Measurements from ENCODE around the gene COL4A6.

DNA sequence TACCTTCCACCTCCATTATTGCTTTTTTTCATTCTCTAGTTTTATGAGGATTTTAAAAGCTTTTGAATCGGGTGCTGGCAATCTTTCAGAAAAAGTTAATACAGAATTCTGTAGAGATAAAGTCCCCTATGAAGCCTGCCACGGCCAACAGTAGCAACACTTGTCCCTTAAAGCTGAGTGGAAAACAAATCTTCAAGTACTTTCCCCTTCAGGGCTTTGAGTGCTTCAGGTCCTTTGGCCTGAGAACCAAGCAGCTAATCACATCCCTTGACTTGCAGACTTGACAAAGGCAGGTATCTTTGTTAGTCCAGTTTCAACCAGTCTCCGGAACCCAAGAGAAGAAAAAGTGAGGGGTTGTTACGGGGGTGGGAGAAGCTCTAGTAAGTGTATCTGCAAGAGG, 202.2 kb downstream of the COL4A6 start:
- TF ChIP-seq, protein P1, sequence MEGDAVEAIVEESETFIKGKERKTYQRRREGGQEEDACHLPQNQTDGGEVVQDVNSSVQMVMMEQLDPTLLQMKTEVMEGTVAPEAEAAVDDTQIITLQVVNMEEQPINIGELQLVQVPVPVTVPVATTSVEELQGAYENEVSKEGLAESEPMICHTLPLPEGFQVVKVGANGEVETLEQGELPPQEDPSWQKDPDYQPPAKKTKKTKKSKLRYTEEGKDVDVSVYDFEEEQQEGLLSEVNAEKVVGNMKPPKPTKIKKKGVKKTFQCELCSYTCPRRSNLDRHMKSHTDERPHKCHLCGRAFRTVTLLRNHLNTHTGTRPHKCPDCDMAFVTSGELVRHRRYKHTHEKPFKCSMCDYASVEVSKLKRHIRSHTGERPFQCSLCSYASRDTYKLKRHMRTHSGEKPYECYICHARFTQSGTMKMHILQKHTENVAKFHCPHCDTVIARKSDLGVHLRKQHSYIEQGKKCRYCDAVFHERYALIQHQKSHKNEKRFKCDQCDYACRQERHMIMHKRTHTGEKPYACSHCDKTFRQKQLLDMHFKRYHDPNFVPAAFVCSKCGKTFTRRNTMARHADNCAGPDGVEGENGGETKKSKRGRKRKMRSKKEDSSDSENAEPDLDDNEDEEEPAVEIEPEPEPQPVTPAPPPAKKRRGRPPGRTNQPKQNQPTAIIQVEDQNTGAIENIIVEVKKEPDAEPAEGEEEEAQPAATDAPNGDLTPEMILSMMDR (IDR thresholded peaks at IDR 0.05; ENCODE audit: low read depth, low read length, poor library complexity, severe bottlenecking) = no peak
- no peak for TF ChIP-seq EZH2phosphoT487 (IDR thresholded peaks at IDR 0.05; ENCODE audit: borderline replicate concordance, low read length)

Data from DOHH2 (cell line).